ENCODE data around the gene SMG9.

DNA sequence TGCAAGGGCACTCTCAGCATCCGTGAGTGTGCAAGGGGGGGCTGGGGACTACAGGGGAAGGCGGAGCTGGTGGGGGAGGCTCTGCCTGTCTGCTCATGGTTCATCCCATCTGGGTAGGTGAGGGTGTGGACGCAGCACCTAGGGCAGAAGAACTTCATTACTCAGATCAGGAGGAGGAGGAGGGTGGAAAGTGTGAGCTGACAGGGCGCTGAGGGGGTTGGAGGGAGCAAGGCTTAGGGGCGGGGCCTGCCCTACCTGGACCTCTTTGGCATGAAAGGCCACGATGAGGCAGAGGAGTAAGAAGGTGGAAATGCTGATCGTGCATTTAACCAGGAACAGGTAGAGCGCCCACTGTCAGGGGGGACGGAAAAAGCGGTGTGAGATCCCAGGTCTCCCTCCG is 21.5 kb upstream of the SMG9 start:
- TF ChIP-seq TARDBP (IDR thresholded peaks at IDR 0.05) (no peak), FOXK2 (IDR thresholded peaks at IDR 0.05) (no peak)

Measured in HEK293T (cell line).